GM19372 (cell line): Measurements from ENCODE around the gene NOL12.
"Not testable (repeated sequence)": the region's sequence is repeated elsewhere in the genome, so short reads cannot be mapped to it uniquely, and the experiment has no call there.

ENCODE experiments used
- ATAC-seq: cut with Tn5 transposase; IDR thresholded peaks from one replicate; pipeline ENCODE4 v1.9.1; 2021; ENCODE audit warnings: mild to moderate bottlenecking, low read depth, moderate library complexity; ENCODE audit not compliant: unreplicated experiment

NOL12 gene

DNA sequence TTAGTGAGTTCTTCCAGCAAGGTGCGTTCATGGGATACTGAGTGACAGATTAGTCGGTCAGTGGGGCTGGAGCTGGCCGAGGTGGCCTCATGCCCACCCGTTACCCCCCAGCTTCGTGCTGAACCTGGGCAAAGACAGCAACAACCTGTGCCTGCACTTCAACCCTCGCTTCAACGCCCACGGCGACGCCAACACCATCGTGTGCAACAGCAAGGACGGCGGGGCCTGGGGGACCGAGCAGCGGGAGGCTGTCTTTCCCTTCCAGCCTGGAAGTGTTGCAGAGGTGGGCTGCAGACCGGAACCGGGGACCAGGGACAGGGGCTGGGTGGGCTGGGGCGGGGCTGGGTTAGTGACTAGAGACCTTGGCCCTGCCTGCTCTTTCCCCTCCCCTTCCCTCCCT is 7.8 kb upstream of the NOL12 start:
- ATAC-seq = no peak

- no peak for ATAC-seq
Observed at GRCh38 chr22:37679670-37680069, 6.5 kb upstream of the NOL12 start.

DNA sequence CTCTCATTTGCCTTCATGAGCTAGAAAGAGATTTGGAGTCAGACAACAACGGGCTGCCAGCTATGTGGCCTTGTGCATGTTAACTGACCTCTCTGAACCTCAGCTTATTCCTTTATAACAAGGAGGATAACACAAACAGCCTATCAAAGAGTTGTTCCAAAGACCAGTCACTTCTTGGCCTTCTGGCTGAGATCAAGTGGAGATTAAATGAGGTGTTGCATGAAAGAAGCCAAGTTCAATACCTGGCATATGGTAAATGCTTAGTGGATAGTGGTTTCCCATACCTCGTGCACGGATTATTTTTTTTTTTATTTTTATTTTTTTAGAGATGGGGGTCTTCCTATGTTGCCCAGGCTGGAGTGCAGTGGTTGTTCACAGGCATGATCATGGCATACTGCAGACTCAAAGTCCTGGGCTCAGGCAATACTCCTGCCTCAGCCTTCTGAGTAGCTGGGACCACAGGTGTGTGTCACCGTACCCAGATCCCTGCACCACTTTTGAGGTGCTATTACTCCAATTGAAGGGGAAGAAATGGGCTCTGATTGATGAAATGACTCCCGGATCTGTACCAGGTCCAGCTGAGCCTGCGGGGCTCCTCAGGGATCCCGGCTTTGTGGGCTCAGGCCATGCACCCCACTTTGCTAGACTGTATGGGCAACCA is 5.8 kb upstream of the NOL12 start:
- ATAC-seq = no peak

DNA sequence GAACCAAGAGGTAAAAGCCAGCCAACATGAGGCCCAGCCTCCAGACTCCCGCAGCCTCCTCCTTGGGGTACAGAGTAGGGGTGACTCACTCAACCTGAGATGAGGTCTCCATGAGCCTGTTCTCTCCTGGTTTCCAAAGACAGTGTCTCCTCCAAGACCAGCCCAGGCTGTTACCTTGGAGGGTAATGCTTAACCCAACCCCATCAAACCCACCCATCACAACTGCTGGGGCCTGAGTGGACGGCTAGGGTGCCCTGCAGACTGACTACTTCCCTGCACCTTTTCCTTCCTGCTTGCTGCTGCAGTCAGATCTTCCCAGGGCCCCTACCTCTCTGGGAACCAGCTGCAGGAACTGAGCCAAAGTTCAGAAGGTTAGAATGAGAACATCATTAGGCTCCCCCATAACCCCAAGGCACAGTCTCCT is 5.1 kb upstream of the NOL12 start:
- no peak for ATAC-seq

DNA sequence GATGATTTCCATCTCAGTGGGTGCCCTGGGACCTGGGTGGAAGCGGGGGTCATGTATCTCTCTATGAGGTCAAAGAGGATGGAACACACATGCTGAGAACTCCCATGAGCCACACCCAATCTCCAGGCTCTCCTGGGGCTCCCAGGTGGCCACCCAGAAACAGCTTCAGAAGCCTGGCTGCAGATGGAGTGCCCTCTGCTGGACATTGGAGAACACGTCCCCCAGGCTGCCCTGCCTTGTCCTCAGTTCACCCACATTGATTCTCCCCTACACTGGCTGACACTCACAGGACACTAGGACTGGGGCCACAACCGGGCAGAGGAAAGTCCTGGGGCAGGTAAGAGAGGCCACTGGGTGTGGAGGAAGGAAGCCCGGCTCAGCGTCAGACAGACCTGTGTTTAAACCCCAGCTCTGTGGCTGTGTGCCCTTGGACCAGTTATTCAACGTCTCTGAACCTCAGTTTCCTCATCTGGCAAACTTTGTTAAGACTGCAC is 4.5 kb upstream of the NOL12 start:
- ATAC-seq = no peak

GRCh38 chr22:37684803-37685615 is 1.1 kb upstream of the NOL12 start:
- no peak for ATAC-seq

DNA sequence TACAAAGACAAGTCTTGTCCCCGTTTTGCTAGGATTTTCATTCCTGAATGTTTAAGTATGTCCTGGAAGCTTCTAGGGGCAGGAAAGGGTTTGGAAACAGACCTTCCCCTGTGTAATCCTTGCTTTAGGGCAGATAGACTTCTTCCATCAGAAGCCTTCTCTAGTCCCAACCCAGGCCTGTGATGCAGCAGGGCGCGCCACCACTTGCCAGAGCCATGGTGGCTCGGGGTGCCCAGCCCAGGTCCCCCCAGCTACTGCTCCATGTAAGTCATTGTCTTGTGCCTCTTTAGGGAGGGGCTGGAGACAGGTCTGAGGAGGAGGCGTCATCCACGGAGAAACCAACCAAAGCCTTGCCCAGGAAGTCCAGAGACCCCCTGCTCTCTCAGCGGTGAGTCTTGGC is 4.3 kb downstream of the NOL12 start:
- no peak for ATAC-seq

- ATAC-seq = no peak
Observed at GRCh38 chr22:37690901-37691504, 4.9 kb downstream of the NOL12 start.

- ATAC-seq = no peak
Observed at GRCh38 chr22:37692627-37693285, 6.6 kb downstream of the NOL12 start.

DNA sequence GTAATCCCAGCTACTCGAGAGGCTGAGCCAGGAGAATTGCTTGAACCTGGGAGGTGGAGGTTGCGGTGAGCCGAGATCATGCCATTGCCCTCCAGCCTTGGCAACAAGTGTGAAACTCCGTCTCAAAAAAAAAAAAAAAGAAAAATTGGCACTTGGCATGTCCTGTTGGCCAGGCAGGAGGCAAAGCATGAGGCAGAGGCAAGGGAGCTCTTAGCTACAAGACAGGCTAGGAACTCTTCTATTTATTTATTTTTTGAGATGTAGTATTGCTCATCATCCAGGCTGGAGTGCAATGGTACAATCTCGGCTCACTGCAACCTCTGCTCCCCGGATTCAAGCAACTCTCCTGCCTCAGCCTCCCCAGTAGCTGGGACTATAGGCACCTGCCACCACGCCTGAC is 8.0 kb downstream of the NOL12 start:
- ATAC-seq = not testable (repeated sequence)

GRCh38 chr22:37696260-37696656 is 10.1 kb downstream of the NOL12 start:
- ATAC-seq = not testable (repeated sequence)

DNA sequence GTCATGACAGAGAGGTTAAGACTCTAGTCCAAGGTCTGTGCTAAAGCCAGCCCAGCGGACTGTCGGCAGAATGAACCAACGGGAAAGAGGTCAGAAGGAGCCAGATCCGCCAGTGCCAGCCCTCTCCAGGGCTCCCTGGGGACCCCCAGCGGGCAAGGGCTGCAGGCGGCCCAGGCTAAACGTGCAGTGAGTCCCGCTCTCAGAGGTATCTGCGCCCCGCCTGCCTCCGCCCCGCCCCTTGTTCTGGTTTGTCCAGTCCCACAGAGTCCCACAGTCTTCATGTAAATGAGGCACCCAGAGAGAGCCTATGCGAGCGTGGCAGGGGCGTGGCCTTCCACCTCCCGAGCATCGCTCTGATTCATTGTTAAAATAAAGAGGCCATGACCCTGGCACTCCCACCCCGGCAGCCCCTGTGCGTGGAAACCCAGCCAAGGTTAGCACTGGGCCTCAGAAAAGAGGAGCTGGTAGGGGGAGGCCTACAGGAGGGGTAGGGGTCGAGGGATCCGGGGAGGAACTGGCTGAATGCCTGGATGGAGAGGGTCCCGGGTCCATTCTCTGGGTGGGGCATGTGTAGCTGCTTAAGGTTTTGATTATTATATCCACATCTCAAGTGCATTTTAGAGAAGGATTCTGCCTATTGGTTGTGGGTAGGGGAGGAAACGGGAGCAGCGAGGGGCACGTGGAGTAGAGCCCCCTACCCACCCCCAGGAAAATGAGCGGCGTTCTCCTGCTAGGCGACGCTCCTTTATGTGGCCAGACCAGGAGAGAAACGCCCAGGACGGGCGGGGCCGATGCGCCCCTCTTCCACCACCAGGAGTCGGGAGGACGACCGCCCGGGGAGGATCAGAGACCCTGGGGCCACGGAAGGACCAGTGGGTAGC is 10.8 kb downstream of the NOL12 start, which contains the start of gene TRIOBP:
TSS of gene TRIOBP (plus strand) at position 392 of the 881 bp plus-strand sequence. CDS start 4,318 bp downstream, outside the sequence.
- ATAC-seq = no peak

- no peak for ATAC-seq
Observed at GRCh38 chr22:37697538-37697835, 11.3 kb downstream of the NOL12 start.

DNA sequence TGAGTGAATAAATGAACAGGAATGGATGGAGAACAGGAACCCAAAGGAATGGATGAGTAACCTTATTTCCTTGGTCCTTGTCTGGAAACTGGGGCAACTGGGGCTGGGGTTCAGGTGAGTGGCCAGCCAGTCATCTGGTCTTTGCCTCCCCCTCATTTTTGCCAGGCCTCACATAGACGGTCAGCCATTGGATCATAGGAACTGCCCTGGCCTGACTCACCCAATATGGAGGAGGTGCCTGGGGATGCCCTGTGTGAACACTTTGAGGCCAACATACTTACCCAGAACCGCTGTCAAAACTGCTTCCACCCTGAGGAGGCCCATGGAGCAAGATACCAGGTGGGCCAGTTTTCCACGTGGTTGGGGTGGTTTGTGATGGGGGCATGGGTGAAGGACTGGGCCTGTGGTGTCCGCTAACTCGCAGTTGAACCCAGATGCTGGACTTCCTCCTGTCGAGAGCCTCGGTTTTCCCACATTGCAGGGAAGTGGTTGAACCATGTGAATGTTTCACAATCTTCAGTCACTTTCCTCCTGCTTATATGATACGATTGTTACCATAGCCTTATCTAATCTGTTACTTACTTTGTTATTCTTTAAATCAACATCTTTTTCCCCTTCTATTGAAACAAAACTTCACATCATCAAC is 15.1 kb downstream of the NOL12 start:
- ATAC-seq = no peak

DNA sequence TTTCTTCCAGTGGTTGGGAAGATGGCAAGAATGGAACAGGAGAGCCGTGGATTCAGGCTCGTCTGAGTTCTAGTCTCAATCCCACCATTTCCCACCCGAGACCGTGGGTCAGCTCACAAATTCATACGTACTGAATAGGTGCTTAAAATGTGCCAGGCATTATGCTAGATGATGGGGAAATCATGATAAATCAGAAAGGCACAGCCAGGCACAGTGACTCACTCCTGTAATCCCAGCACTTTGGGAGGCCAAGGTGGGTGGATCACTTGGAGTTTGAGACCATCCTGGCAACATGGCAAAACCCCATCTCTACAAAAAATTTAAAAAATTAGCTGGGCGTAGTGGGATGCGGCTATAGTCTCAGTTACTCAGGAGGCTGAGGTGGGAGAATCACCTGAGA is 17.8 kb downstream of the NOL12 start:
- no peak for ATAC-seq

DNA sequence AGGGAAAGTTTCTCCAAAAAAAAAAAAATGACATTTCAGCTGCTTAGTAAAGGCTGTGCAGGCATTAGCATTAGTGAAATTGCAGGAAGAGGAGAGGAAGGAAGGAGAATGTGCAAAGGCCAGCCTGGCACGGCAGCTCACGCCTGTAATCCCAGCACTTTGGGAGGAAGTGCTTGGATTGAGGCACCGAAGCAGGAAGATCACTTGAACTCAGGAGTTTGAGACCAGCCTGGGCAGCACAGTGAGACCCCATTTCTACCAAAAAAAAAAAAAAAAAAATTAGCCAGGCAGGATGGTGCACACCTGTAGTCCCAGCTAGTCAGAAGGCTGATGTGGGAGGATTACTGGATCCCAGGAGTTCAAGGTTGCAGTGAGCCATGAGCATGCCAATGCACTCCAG is 18.5 kb downstream of the NOL12 start:
- no peak for ATAC-seq

DNA sequence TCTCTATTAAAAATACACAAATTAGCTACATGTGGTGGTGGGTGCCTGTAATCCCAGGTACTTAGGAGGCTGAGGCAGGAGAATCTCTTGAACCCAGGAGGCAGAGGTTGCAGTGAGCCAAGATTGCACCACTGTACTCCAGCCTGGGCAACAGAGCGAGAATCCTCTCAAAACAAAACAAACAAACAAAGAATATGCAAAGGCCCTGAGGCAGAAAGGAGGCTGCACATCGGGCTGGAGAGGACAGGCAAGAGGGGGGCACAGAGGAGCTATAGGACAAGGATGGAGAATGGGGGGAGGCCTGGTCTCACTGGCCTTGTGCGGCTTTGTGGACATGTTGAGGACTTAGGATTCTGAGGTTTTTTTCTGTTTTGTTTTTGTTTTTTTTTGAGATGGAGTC is 19.1 kb downstream of the NOL12 start:
- ATAC-seq = no peak

DNA sequence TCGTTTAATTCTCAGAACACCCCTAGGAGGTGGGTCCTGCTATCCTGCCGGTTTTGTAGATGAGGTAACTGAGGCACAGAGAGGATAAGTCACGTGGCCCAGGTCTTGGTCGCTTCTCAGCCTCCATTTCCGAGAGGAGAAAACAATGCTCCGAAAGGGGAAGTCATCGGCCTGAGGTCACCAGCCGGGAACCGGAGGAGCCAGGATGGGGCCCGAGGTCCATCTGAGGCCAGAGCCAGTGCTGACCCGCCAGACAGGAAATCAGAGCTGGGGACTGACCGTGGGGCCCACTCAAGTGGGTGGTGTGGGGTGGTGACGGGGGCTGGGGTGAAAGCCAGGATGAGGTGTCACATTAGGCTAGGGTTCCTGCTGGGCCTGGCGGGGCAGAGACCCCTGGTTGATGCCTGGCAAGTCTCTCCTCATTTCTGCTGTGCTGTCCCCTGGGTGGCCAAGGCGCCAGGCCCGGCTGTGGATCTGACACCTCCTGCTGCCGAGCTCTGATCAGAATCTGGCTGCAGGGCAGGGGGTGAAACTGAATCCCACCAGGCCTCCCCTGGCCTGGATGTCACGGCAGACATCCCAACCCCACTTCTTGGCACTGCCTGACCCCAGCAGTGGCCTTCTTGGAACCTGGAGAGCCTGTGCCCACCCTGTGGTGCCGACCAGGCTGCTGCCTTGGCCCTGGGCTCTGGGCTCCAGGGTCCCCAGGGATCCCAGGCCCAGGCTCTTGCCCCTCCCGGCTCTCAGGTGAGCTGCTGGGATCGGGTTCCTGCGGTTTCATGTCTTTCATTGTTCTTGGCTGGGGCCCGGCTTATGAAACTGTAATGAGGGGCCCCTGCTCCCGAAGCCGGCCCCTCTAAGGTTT is 22.7 kb downstream of the NOL12 start:
- no peak for ATAC-seq

DNA sequence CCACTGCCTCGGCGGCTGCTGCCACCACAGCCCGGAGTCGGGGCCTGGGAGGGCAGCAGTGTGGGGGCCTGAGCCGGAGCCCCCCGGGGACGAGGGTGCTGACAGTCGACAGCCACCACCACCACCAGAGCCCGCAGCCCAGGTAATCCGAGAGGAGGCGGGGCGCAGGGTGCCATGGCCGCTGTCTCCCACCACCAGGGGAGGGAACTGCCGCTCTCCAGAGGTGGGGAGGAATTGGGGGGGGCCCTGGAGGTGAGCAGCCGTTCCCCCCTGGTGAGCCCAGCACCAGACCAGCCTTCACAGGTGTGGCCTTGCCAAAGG is 23.3 kb downstream of the NOL12 start:
- no peak for ATAC-seq
